Astrocyte of the spinal cord (primary cell): ENCODE results near the gene JAG1.
A peak's percentile ranks its signal among the peaks of the same experiment; 100 is the strongest.
"Not testable (repeated sequence)": the region's sequence is repeated elsewhere in the genome, so short reads cannot be mapped to it uniquely, and the experiment has no call there.

ENCODE experiments used
- DNase-seq: peaks from one replicate; pipeline ENCODE4 v3.0.0; 2011; ENCODE audit warnings: low read depth, low spot score
- H3K4me3 ChIP-seq: 2 replicates; pipeline ENCODE4 v1.5.1; 2011; ENCODE audit warnings: low read depth, mild to moderate bottlenecking, low read length, moderate library complexity
- CTCF ChIP-seq: IDR thresholded peaks from 2 replicates; pipeline ENCODE4 v1.5.1; 2012; ENCODE audit warnings: low read depth, mild to moderate bottlenecking, low read length, inconsistent platforms
- in situ Hi-C: cut with HindIII; loops from 2 replicates; pipeline ENCODE4 v1.10.0; 2017; ENCODE audit warnings: low sequenced_read_pairs

The JAG1 gene

GRCh38 chr20:10619427-10619826 is 54.4 kb downstream of the JAG1 start:
- no peak for TF ChIP-seq CTCF
- H3K4me3 ChIP-seq, result no peak overlapping the region
- in situ Hi-C loops, result no loop called here
- DNase-seq, result peak; percentile 93

GRCh38 chr20:10618611-10619245 is 55.1 kb downstream of the JAG1 start:
- in situ Hi-C loops, result no loop called here
- TF ChIP-seq CTCF, result no peak
- no peak for DNase-seq
- no peak overlapping the region for H3K4me3 ChIP-seq

- H3K4me3 ChIP-seq, DNase-seq, in situ Hi-C loops: not testable (repeated sequence)
Observed at GRCh38 chr20:10617549-10618133, 56.2 kb downstream of the JAG1 start.

GRCh38 chr20:10616212-10616611 is 57.6 kb downstream of the JAG1 start:
- in situ Hi-C loops, result no loop called here
- H3K4me3 ChIP-seq, result no peak overlapping the region
- no peak for TF ChIP-seq CTCF
- DNase-seq, result no peak

DNA sequence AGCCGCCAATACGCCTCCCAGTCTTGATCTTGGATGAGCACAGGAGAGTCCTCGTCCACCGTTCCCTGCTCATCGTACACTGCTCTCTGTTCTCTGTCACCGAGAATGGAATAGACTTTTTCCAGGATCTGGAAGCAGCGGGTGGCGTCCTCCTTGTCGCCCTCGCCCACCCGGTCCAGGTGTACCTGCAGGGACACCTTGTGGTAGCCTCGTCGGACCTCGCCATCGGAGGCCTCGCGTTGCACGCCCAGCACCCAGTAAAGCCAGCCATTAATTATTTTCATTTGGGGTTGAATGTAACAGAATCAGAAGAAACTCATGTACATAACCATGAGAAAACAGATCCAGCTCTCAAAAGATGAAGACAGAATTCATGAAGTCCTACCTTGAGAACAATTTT is 59.9 kb downstream of the JAG1 start:
- no peak for TF ChIP-seq CTCF
- in situ Hi-C loops, result no loop called here
- no peak for DNase-seq
- no peak overlapping the region for H3K4me3 ChIP-seq

GRCh38 chr20:10613426-10613825 is 60.4 kb downstream of the JAG1 start:
- in situ Hi-C loops, H3K4me3 ChIP-seq, DNase-seq: not testable (repeated sequence)

DNA sequence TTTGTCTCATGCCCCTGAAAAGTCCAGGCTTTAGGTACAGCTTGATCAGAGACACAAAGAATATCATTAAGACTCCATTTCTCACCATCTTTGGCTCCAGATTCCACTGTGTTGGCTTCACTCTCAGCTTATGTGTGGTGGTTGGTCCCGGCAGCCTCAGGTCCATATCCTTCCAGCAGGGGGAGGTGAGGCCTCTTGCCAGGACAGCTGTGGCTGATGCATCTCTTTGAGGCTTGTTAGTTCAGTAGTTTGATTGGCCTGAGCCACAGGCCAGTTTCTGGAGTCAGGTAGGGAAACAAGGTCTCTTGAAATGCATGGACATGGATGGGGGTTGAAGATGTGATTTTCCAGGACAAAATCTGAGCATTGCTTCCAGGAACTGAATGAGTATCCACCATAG is 62.4 kb downstream of the JAG1 start:
- H3K4me3 ChIP-seq, result no peak overlapping the region
- peak; percentile 69 for TF ChIP-seq CTCF
- in situ Hi-C loops, result no loop called here
- DNase-seq, result peak; percentile 61

DNA sequence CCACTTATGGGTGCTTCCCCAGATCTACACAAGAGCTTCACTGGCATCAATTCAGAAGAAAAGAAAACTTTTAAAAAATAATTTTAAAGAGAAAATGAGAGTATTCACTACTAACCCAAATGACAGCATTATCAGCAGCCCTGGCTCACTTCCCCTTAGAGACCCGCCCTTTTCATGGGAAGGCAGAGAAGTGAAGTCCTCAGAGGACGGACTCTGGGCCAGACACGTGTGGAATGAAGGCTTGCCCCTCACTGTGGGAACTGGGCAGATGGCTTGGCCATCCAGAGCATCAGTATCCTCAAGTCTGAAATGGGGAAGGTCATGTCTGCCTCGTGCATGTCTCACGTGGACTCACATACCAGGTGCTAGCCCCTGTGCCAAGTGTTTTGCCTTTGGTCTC is 63.5 kb downstream of the JAG1 start:
- no peak for TF ChIP-seq CTCF
- DNase-seq, result no peak
- in situ Hi-C loops, result no loop called here

More for the DNA sequence above, 63.5 kb downstream of the JAG1 start:
- H3K4me3 ChIP-seq, result no peak overlapping the region
